ENCODE results near the gene CCL17. TPM values are rescaled to one million over a fixed set of nuclear protein-coding genes. Genes with fewer than 3 reads are reported as not detected.

The CCL17 gene
- total and polyA plus RNA-seq, 4 donors = not detected

GRCh38 chr16:57462209-57462977, 57.8 kb downstream of the CCL17 start, which contains the start of gene POLR2C:
Gene POLR2C, plus strand, starts transcription at chr16:57462679. Its CDS starts 46 bp downstream, at chr16:57462725.
- peak within 1 kb of the TSS; percentile 87 to 99 (median 96) for H3K4me3 ChIP-seq (ENCODE audit: low read depth in 1 of 3, low read length in 3 of 3)
- peak within 1 kb of the TSS; percentile 76 to 90 for H3K9ac ChIP-seq (ENCODE audit: low read depth in 1 of 2, low read length in 2 of 2)
- TF ChIP-seq TAF1 (conservative IDR thresholded peaks at IDR 0.05) (peak; percentile 79), ATF3 (IDR thresholded peaks at IDR 0.05) (no peak), FOXA1 (IDR thresholded peaks at IDR 0.05) (no peak), SP1 (IDR thresholded peaks at IDR 0.05) (peak; percentile 53), RAD21 (IDR thresholded peaks at IDR 0.05) (peak; percentile 72 to 83), FOXA2 (IDR thresholded peaks at IDR 0.05) (no peak), JUND (IDR thresholded peaks at IDR 0.05) (no peak), ZBTB33 (IDR thresholded peaks at IDR 0.05) (no peak), GABPA (IDR thresholded peaks at IDR 0.05 in 1 of 2, conservative IDR thresholded peaks at IDR 0.05 in 1 of 2) (peak; percentile 84 to 96), NR2F2 (IDR thresholded peaks at IDR 0.05) (peak; percentile 28), RXRA (IDR thresholded peaks at IDR 0.05) (peak in 1 of 2 donors; percentile 20), CTCF (IDR thresholded peaks at IDR 0.05; ENCODE audit: low read depth, low read length, missing input control) (peak; percentile 95), EGR1 (IDR thresholded peaks at IDR 0.05; ENCODE audit: low read depth in 2 of 2) (no peak), YY1 (IDR thresholded peaks at IDR 0.05) (peak; percentile 59)
- peak; percentile 95 for DNase-seq (ENCODE audit: low spot score)
- peak within 1 kb of the TSS; percentile 47 to 50 for H3K27ac ChIP-seq (ENCODE audit: low read depth in 1 of 2, low read length in 2 of 2)
- no peaks in the 10 kb centered on the region for H3K9me3 ChIP-seq (ENCODE audit: control insufficient read depth in 4 of 4, low read length in 3 of 4)
- under 1% methylated on average over 47 of the region's 47 CpGs for WGBS
- H3K4me1 ChIP-seq (ENCODE audit: control insufficient read depth in 4 of 4, insufficient read depth in 4 of 4, low read length in 3 of 4) = peaks cover 0 to 19% (median 16%) of the 10 kb centered on the region in 4 donors
- peaks cover 13 to 57% (median 42%) of the 10 kb centered on the region in 4 donors for H3K36me3 ChIP-seq (ENCODE audit: control insufficient read depth in 4 of 4, insufficient read depth in 3 of 4, low read depth in 1 of 4, low read length in 3 of 4)
- no peaks in the 10 kb centered on the region for H3K27me3 ChIP-seq (ENCODE audit: control insufficient read depth in 4 of 4, insufficient read depth in 4 of 4, low read length in 3 of 4)

GRCh38 chr16:57462978-57463362, 58.4 kb downstream of the CCL17 start:
- H3K27me3 ChIP-seq (ENCODE audit: control insufficient read depth in 4 of 4, insufficient read depth in 4 of 4, low read length in 3 of 4) = no peaks in the 10 kb centered on the region
- peak overlapping the region; percentile 87 to 99 (median 96) for H3K4me3 ChIP-seq (ENCODE audit: low read depth in 1 of 3, low read length in 3 of 3)
- peaks cover 10 to 54% (median 39%) of the 10 kb centered on the region in 4 donors for H3K36me3 ChIP-seq (ENCODE audit: control insufficient read depth in 4 of 4, insufficient read depth in 3 of 4, low read depth in 1 of 4, low read length in 3 of 4)
- peak overlapping the region; percentile 47 to 50 for H3K27ac ChIP-seq (ENCODE audit: low read depth in 1 of 2, low read length in 2 of 2)
- H3K4me1 ChIP-seq (ENCODE audit: control insufficient read depth in 4 of 4, insufficient read depth in 4 of 4, low read length in 3 of 4) = peaks cover 0 to 19% (median 16%) of the 10 kb centered on the region in 4 donors
- H3K9me3 ChIP-seq (ENCODE audit: control insufficient read depth in 4 of 4, low read length in 3 of 4) = no peaks in the 10 kb centered on the region
- peak overlapping the region; percentile 76 to 90 for H3K9ac ChIP-seq (ENCODE audit: low read depth in 1 of 2, low read length in 2 of 2)
- WGBS = under 1% methylated on average over 16 of the region's 16 CpGs
- DNase-seq (ENCODE audit: low spot score) = no peak
- TF ChIP-seq HNF4G (IDR thresholded peaks at IDR 0.05) (no peak), TAF1 (conservative IDR thresholded peaks at IDR 0.05) (no peak), ZBTB33 (IDR thresholded peaks at IDR 0.05) (no peak), MAX (IDR thresholded peaks at IDR 0.05) (no peak), REST (IDR thresholded peaks at IDR 0.05) (no peak), EGR1 (IDR thresholded peaks at IDR 0.05; ENCODE audit: low read depth in 2 of 2) (no peak), CTCF (IDR thresholded peaks at IDR 0.05; ENCODE audit: low read depth, low read length, missing input control) (no peak), HNF4A (conservative IDR thresholded peaks at IDR 0.05) (no peak), YY1 (IDR thresholded peaks at IDR 0.05) (no peak), GABPA (IDR thresholded peaks at IDR 0.05 in 1 of 2, conservative IDR thresholded peaks at IDR 0.05 in 1 of 2) (no peak), RAD21 (IDR thresholded peaks at IDR 0.05) (no peak)
